HepG2 (cell line): Measurements from ENCODE around the gene CYSLTR2. TPM values are rescaled to one million over a fixed set of nuclear protein-coding genes. Genes with fewer than 3 reads are reported as not detected.

Experiments
- ATAC-seq: fragments of 200-7000 bp; cut with Tn5 transposase; 3 replicates; pipeline ENCODE4 v1.9.1; 2020; ENCODE audit warnings: mild to moderate bottlenecking, moderate library complexity
- BruUV-seq: library from RNA; stranded (reverse); fragments of 400-500 nt; replicated peaks from 2 replicates; lab custom pipeline; 2021; lab: Mats Ljungman, UMichigan
- CTCF ChIA-PET: fragments of 300-600 bp; formaldehyde crosslinking; extraction: SDS; loops from one replicate; lab custom pipeline; 2021; ENCODE audit warnings: low total read pairs, inconsistent platforms, low intra/inter-chr PET ratio; lab: Yijun Ruan, JAX
- POLR2A ChIA-PET: fragments of 350-600 bp; sonication (Branson Sonifier 250); formaldehyde crosslinking; loops from one replicate; lab custom pipeline; 2020; ENCODE audit warnings: antibody characterized with exemption, inconsistent platforms; lab: Yijun Ruan, JAX
- DNase-seq: peaks from one replicate; pipeline ENCODE4 v3.0.0-alpha.2; 2015; ENCODE audit warnings: low spot score
- FAIRE-seq: peaks from 3 replicates; lab custom pipeline; 2011; peaks lifted over from hg19 to GRCh38; lab: Jason Lieb, UNC
- H2AFZ ChIP-seq: one replicate; pipeline ENCODE4 v1.6.1; 2011; ENCODE audit warnings: low read length, inconsistent platforms
- H3K27ac ChIP-seq: fragments of 300-600 bp; 3 replicates; pipeline ENCODE4 v1.8.0; 2011; ENCODE audit warnings: mixed run types, mild to moderate bottlenecking, mixed read lengths, low read length, inconsistent platforms; ENCODE audit not compliant: insufficient read depth; ENCODE audit errors: extremely low read length
- H3K27me3 ChIP-seq, 2 experiments: fragments of 200-600 bp in 1 of 2; 2 replicates in 1 of 2; 3 replicates in 1 of 2; pipeline versions ENCODE4 v1.6.0 to v1.8.0; 2011; ENCODE audit warnings: low read length in 2 of 2, mild to moderate bottlenecking in 2 of 2, moderate library complexity in 2 of 2, inconsistent platforms in 1 of 2; ENCODE audit not compliant: insufficient read depth in 2 of 2, control insufficient read depth in 1 of 2
- H3K36me3 ChIP-seq, 2 experiments: fragments of 200-600 bp in 1 of 2; replicated peaks in 1 of 2; 2 replicates in 1 of 2; 3 replicates in 1 of 2; pipeline versions ENCODE4 v1.5.1 to v1.8.0; 2011; ENCODE audit warnings: low read length in 2 of 2, inconsistent platforms in 1 of 2; ENCODE audit not compliant: insufficient read depth in 2 of 2, control insufficient read depth in 1 of 2
- H3K4me1 ChIP-seq: 2 replicates; pipeline ENCODE4 v1.5.1; 2012; ENCODE audit warnings: low read length, inconsistent platforms; ENCODE audit not compliant: insufficient read depth
- H3K4me2 ChIP-seq: 2 replicates; pipeline ENCODE4 v1.6.0; 2011; ENCODE audit warnings: low read depth, low read length, inconsistent platforms
- H3K4me3 ChIP-seq, 3 experiments: fragments of 200-600 bp in 1 of 3; sonication (generic), shearing (Covaris generic) in 1 of 3; replicated peaks in 1 of 3; 2 replicates each; pipeline ENCODE4 v1.5.1; 2011 to 2016; ENCODE audit warnings: low read length in 3 of 3, inconsistent platforms in 2 of 3, low read depth in 2 of 3, mild to moderate bottlenecking in 2 of 3, control low read depth in 1 of 3, mixed read lengths in 1 of 3; ENCODE audit not compliant: insufficient read depth in 1 of 3
- H3K79me2 ChIP-seq: one replicate; pipeline ENCODE4 v1.6.1; 2011; ENCODE audit warnings: low read length, inconsistent platforms; ENCODE audit not compliant: insufficient read depth
- H3K9ac ChIP-seq: 2 replicates; pipeline ENCODE4 v1.6.0; 2011; ENCODE audit warnings: mild to moderate bottlenecking, low read depth, low read length, inconsistent platforms; ENCODE audit not compliant: insufficient read depth
- H3K9me3 ChIP-seq: 2 replicates; pipeline ENCODE4 v1.5.1; 2012; ENCODE audit warnings: mild to moderate bottlenecking, low read length
- H4K20me1 ChIP-seq: 2 replicates; pipeline ENCODE4 v1.6.0; 2011; ENCODE audit warnings: inconsistent platforms, mild to moderate bottlenecking, low read length, moderate library complexity; ENCODE audit not compliant: insufficient read depth
- CBX5 ChIP-seq: sonication (generic); formaldehyde crosslinking; IDR thresholded peaks from 2 replicates; pipeline ENCODE4 v1.4.0; 2020; ENCODE audit warnings: missing genetic modification reagents, borderline replicate concordance
- CC2D1A ChIP-seq: sonication (generic); formaldehyde crosslinking; IDR thresholded peaks from 2 replicates; pipeline ENCODE4 v1.8.1; 2023; ENCODE audit warnings: mild to moderate bottlenecking, missing genetic modification reagents
- CREM ChIP-seq, 2 experiments: sonication (generic) in 1 of 2; formaldehyde crosslinking in 1 of 2; IDR thresholded peaks; 2 replicates each; pipeline versions ENCODE4 v1.4.0 to v1.6.1; 2016 to 2020; ENCODE audit warnings: antibody characterized with exemption in 1 of 2, mild to moderate bottlenecking in 1 of 2, missing genetic modification reagents in 1 of 2
- CTCF ChIP-seq: sonication (generic); formaldehyde crosslinking; IDR thresholded peaks from 2 replicates; pipeline ENCODE4 v1.5.0; 2020; ENCODE audit warnings: mild to moderate bottlenecking, missing genetic modification reagents, moderate library complexity
- LCORL ChIP-seq, 2 experiments: fragments of 450-650 bp in 1 of 2; sonication (generic) in 1 of 2; formaldehyde crosslinking in 1 of 2; IDR thresholded peaks; 2 replicates each; pipeline versions ENCODE4 v1.5.0 to v1.6.1; 2017 to 2020; ENCODE audit warnings: antibody characterized with exemption in 1 of 2, missing genetic modification reagents in 1 of 2
- MBD4 ChIP-seq: IDR thresholded peaks from 2 replicates; pipeline ENCODE4 v1.6.1; 2012; ENCODE audit warnings: low read length, inconsistent platforms, borderline replicate concordance
- PHF5A ChIP-seq: IDR thresholded peaks from one replicate; pipeline ENCODE4 v1.6.1; 2018; ENCODE audit warnings: low read depth, missing genetic modification reagents; ENCODE audit not compliant: unreplicated experiment
- POGZ ChIP-seq: sonication (generic); formaldehyde crosslinking; IDR thresholded peaks from 2 replicates; pipeline ENCODE4 v1.4.0; 2020; ENCODE audit warnings: mild to moderate bottlenecking, missing genetic modification reagents
- SKIL ChIP-seq: sonication (generic); formaldehyde crosslinking; IDR thresholded peaks from 2 replicates; pipeline ENCODE4 v1.8.0; 2022; ENCODE audit warnings: missing genetic modification reagents, mild to moderate bottlenecking, moderate library complexity, borderline replicate concordance
- ZNF225 ChIP-seq: sonication (generic); formaldehyde crosslinking; IDR thresholded peaks from 2 replicates; pipeline ENCODE4 v1.4.0; 2020; ENCODE audit warnings: mild to moderate bottlenecking, missing genetic modification reagents
- ZNF687 ChIP-seq: sonication (generic); formaldehyde crosslinking; IDR thresholded peaks from 2 replicates; pipeline ENCODE4 v1.5.1; 2020; ENCODE audit warnings: mild to moderate bottlenecking, missing genetic modification reagents, moderate library complexity
- ZNF781 ChIP-seq: sonication (generic); formaldehyde crosslinking; IDR thresholded peaks from 2 replicates; pipeline ENCODE4 v1.5.1; 2020; ENCODE audit warnings: borderline replicate concordance, mild to moderate bottlenecking, missing genetic modification reagents; ENCODE audit errors: not compliant biosample characterization
- ZNF782 ChIP-seq: sonication (generic); formaldehyde crosslinking; IDR thresholded peaks from 2 replicates; pipeline ENCODE4 v1.4.0; 2020; ENCODE audit warnings: missing genetic modification reagents, mild to moderate bottlenecking, borderline replicate concordance
- WGBS: methylation state at CpG from one replicate; pipeline ENCODE4 v1.1.6; 2017; ENCODE audit warnings: low lambda C conversion rate; 5-methylcytosine and 5-hydroxymethylcytosine counted together
- in situ Hi-C: cut with HindIII; loops from 2 replicates; pipeline ENCODE4 v1.10.0; 2017; ENCODE audit warnings: low pct_unique_long_range_greater_than_20kb; ENCODE audit not compliant: extremely low pct_ligation_motif_present
- intact Hi-C: fragments of 100-400 bp; cut with micrococcal nuclease; formaldehyde crosslinking; loops from one replicate; pipeline ENCODE4 v1.10.0; 2022; ENCODE audit not compliant: unreplicated experiment
- polyA plus RNA-seq, 8 experiments: library from polyadenylated mRNA; depleted of rRNA in 3 of 8; stranded (reverse) in 7 of 8; unstranded in 1 of 8; fragments of >200 nt; fragmentation: Illumina TruSeq in 4 of 8; extraction: Trizol in 4 of 8; gene quantifications; 2 replicates each; pipeline versions ENCODE4 v1.2.1 to v1.2.3, GENCODE V29; 2011 to 2016; ENCODE audit warnings: low read depth in 4 of 8, missing spikeins in 1 of 8, mixed read lengths in 1 of 8; ENCODE audit not compliant: insufficient read depth in 1 of 8
- total RNA-seq, 5 experiments: library from RNA; depleted of rRNA; stranded (reverse); fragments of >200 nt; fragmentation: Illumina TruSeq; extraction: Trizol; gene quantifications; 2 replicates each; pipeline ENCODE4 v1.2.3, GENCODE V29; 2016; ENCODE audit warnings: low read depth in 1 of 5

CYSLTR2 gene
- total and polyA plus RNA-seq, 2 of the 13 experiments (the other 11 are each of a cell fraction or from before 2014, with no cell fraction given): not detected

GRCh38 chr13:48731001-48731658 lies 77.4 kb downstream of the CYSLTR2 start (continued):
- TF ChIP-seq CREM (IDR thresholded peaks at IDR 0.05): no peak
- no peak for TF ChIP-seq CREM (CRISPR knock-in tag; IDR thresholded peaks at IDR 0.05)
- no peak for TF ChIP-seq ZNF781
- TF ChIP-seq CBX5 (CRISPR knock-in tag): no peak
- TF ChIP-seq ZNF782 (CRISPR knock-in tag): no peak
- no peak for TF ChIP-seq CC2D1A
- no peak for TF ChIP-seq PHF5A (CRISPR knock-in tag)
- no peak for TF ChIP-seq POGZ (CRISPR knock-in tag)

DNA sequence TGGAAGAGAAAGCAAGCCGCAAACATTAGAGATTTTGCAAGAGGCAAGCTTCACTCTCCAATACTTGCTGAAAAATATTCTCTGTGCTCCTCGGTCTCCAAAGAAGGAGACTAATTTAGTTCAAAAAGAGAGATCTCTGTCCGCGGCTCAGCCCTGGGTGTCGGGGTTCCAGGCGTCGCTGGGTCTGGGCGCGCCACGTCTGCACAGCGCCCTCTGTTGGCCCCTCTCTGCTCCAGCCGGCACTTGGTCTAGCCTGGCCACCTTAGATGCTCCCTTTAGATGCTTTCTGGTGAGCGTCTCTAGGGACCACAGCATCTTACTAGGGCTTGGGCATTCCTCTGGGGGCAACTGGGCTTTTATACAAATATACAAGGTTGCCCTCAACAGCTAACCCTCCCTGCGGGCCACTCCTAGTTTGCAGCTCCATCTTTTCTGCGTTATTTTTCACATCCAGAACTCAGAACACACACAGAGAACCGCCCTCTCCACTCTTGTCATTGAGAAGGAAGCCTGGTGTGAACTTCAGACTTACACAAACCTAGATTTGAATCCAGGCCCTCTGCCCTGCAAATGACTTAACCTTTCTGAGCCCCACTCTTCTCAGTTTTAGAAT lies 78.3 kb downstream of the CYSLTR2 start:
- FAIRE-seq: no peak
- TF ChIP-seq ZNF687 (CRISPR knock-in tag) (peak; percentile 31; the same call in 1 of the 2 replicates), ZNF225 (CRISPR knock-in tag) (no peak), MBD4 (no peak), CTCF (CRISPR knock-in tag) (peak; percentile 79), SKIL (CRISPR knock-in tag) (no peak), LCORL (IDR thresholded peaks at IDR 0.05) (no peak), LCORL (CRISPR knock-in tag; IDR thresholded peaks at IDR 0.05) (no peak)

More for the DNA sequence above, 78.3 kb downstream of the CYSLTR2 start:
- intact Hi-C loops: loop anchor here (1.0 kb wide), 2 partner anchors 37 to 137 kb away; no protein-coding TSS in a partner anchor
- H4K20me1 ChIP-seq: no peaks in the 10 kb centered on the region
- in situ Hi-C loops: loop anchor here (5.0 kb wide), 1 partner anchor 135 kb away; no protein-coding TSS in a partner anchor
- no peaks in the 10 kb centered on the region for H3K36me3 ChIP-seq
- peak overlapping the region; percentile 30; the same call in 1 of the 2 replicates for H3K4me2 ChIP-seq
- no peaks in the 10 kb centered on the region for H3K79me2 ChIP-seq
- peaks cover 0 to 5% of the 10 kb centered on the region in 2 experiments; a peak in 1 of 5 replicates for H3K27me3 ChIP-seq
- peak; percentile 98 for ATAC-seq
- peak; percentile 11 for DNase-seq
- H3K4me3 ChIP-seq: no peak overlapping the region
- ChIA-PET POLR2A (no interaction called here), CTCF (interaction anchor here (1.4 to 2.7 kb wide), 2 partner anchors 37 to 136 kb away, joined by 11 to 23 read pairs; no protein-coding TSS in a partner anchor)
- no peak overlapping the region for H3K9ac ChIP-seq
- H3K4me1 ChIP-seq: no peaks in the 10 kb centered on the region
- H3K9me3 ChIP-seq: no peaks in the 10 kb centered on the region
- H2AFZ ChIP-seq: no peak overlapping the region
- no peak overlapping the region for H3K27ac ChIP-seq
- WGBS: 39% methylated on average over 9 of the region's 16 CpGs
- no TSS peak for BruUV-seq
